Caco-2 (cell line): ENCODE measurements around the gene SLC35G6. TPM values are rescaled to one million over a fixed set of nuclear protein-coding genes. Genes with fewer than 3 reads are reported as not detected.

Experiments used
- BruUV-seq: library from RNA; stranded (reverse); fragments of 400-500 nt; replicated peaks from 2 replicates; lab custom pipeline; 2021; lab: Mats Ljungman, UMichigan
- CTCF ChIA-PET: fragments of 300-600 bp; sonication (Branson Sonifier 250); formaldehyde crosslinking; loops from one replicate; lab custom pipeline; 2022; ENCODE audit warnings: antibody characterized with exemption; lab: Charles Lee
- POLR2A ChIA-PET: fragments of 300-600 bp; sonication (Branson Sonifier 250); formaldehyde crosslinking; loops from one replicate; lab custom pipeline; 2022; ENCODE audit warnings: antibody characterized with exemption; lab: Charles Lee
- DNase-seq, 2 experiments: peaks; one replicate each; pipeline versions ENCODE4 v3.0.0 to v3.0.0-alpha.2; 2020 to 2022
- H3K27me3 ChIP-seq: replicated peaks from 2 replicates; pipeline ENCODE4 v1.6.0; 2011; ENCODE audit warnings: low read length; ENCODE audit not compliant: control insufficient read depth, insufficient read depth
- H3K36me3 ChIP-seq: 2 replicates; pipeline ENCODE4 v1.5.1; 2011; ENCODE audit warnings: low read length; ENCODE audit not compliant: control insufficient read depth, insufficient read depth
- H3K4me1 ChIP-seq: fragments of 250-450 bp; sonication (Bioruptor Pico); 2 replicates; pipeline ENCODE4 v1.5.1; 2020; ENCODE audit warnings: mild to moderate bottlenecking
- H3K4me3 ChIP-seq: 2 replicates; pipeline ENCODE4 v1.5.1; 2011; ENCODE audit warnings: low read depth, mild to moderate bottlenecking, control low read depth, low read length
- H3K9me3 ChIP-seq: fragments of 250-450 bp; sonication (Bioruptor Pico); 2 replicates; pipeline ENCODE4 v1.5.1; 2020; ENCODE audit warnings: mild to moderate bottlenecking, moderate library complexity
- H3K27ac Mint-ChIP-seq: one replicate; pipeline ENCODE4 v1.8.0; 2022; ENCODE audit warnings: mixed read lengths; ENCODE audit not compliant: unreplicated experiment
- H3K27me3 Mint-ChIP-seq: one replicate; pipeline ENCODE4 v1.8.0; 2022; ENCODE audit warnings: mixed read lengths; ENCODE audit not compliant: insufficient read depth, unreplicated experiment
- H3K36me3 Mint-ChIP-seq: one replicate; pipeline ENCODE4 v1.8.0; 2022; ENCODE audit warnings: mild to moderate bottlenecking, mixed read lengths; ENCODE audit not compliant: insufficient read depth, unreplicated experiment
- H3K4me1 Mint-ChIP-seq: one replicate; pipeline ENCODE4 v1.8.0; 2022; ENCODE audit warnings: low read depth, mixed read lengths; ENCODE audit not compliant: unreplicated experiment
- H3K4me3 Mint-ChIP-seq: one replicate; pipeline ENCODE4 v1.8.0; 2022; ENCODE audit warnings: mild to moderate bottlenecking, moderate library complexity, mixed read lengths; ENCODE audit not compliant: unreplicated experiment
- H3K9me3 Mint-ChIP-seq: one replicate; pipeline ENCODE4 v1.8.0; 2022; ENCODE audit warnings: mixed read lengths; ENCODE audit not compliant: unreplicated experiment
- intact Hi-C: fragments of 100-400 bp; cut with micrococcal nuclease; formaldehyde crosslinking; loops from one replicate; pipeline ENCODE4 v1.10.0; 2022; ENCODE audit not compliant: unreplicated experiment
- total RNA-seq: library from RNA; stranded (reverse); gene quantifications from 2 replicates; pipeline ENCODE4 v1.2.3, GENCODE V29; 2022
- TF ChIP-seq, protein P1 (sequence below), 2 experiments: fragments of 200-600 bp in 1 of 2; IDR thresholded peaks; 1 replicate in 1 of 2; 2 replicates in 1 of 2; pipeline versions ENCODE4 v1.5.1 to v1.8.0; 2011 to 2022; ENCODE audit warnings: antibody characterized with exemption in 1 of 2, control low read depth in 1 of 2, inconsistent platforms in 1 of 2, low read depth in 1 of 2, low read length in 1 of 2, mild to moderate bottlenecking in 1 of 2, moderate library complexity in 1 of 2; ENCODE audit not compliant: insufficient read depth in 1 of 2, severe bottlenecking in 1 of 2, unreplicated experiment in 1 of 2

Gene SLC35G6
- total RNA-seq, 1 experiment from 2014 or later = not detected

- Histone ChIP-seq H3K9me3 (no peaks in the 10 kb centered on the region), H3K4me1 (no peaks in the 10 kb centered on the region), H3K27me3 (no peaks in the 10 kb centered on the region), H3K4me3 (no peak overlapping the region), H3K36me3 (no peaks in the 10 kb centered on the region)
- TF ChIP-seq, protein P1, sequence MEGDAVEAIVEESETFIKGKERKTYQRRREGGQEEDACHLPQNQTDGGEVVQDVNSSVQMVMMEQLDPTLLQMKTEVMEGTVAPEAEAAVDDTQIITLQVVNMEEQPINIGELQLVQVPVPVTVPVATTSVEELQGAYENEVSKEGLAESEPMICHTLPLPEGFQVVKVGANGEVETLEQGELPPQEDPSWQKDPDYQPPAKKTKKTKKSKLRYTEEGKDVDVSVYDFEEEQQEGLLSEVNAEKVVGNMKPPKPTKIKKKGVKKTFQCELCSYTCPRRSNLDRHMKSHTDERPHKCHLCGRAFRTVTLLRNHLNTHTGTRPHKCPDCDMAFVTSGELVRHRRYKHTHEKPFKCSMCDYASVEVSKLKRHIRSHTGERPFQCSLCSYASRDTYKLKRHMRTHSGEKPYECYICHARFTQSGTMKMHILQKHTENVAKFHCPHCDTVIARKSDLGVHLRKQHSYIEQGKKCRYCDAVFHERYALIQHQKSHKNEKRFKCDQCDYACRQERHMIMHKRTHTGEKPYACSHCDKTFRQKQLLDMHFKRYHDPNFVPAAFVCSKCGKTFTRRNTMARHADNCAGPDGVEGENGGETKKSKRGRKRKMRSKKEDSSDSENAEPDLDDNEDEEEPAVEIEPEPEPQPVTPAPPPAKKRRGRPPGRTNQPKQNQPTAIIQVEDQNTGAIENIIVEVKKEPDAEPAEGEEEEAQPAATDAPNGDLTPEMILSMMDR (IDR thresholded peaks at IDR 0.05; ENCODE audit: insufficient read depth in 1 of 2, low read depth in 1 of 2, low read length in 1 of 2, severe bottlenecking in 1 of 2, unreplicated experiment in 1 of 2) = no peak
- H3K27me3 Mint-ChIP-seq = no peaks in the 10 kb centered on the region
- ChIA-PET CTCF (no interaction called here), POLR2A (interaction anchor here (0.7 kb wide), 1 partner anchor 131 kb away, joined by 4 read pairs; no protein-coding TSS in a partner anchor)
- H3K27ac Mint-ChIP-seq = no peak overlapping the region
- intact Hi-C loops = no loop called here
- H3K4me1 Mint-ChIP-seq = no peaks in the 10 kb centered on the region
- H3K4me3 Mint-ChIP-seq = no peak overlapping the region
- DNase-seq = no peak
- no peaks in the 10 kb centered on the region for H3K9me3 Mint-ChIP-seq
- BruUV-seq = no TSS peak
- peaks cover 58% of the 10 kb centered on the region for H3K36me3 Mint-ChIP-seq
Observed at GRCh38 chr17:7511108-7511507, 29.9 kb downstream of the SLC35G6 start.

- H3K36me3 ChIP-seq = no peaks in the 10 kb centered on the region
- POLR2A ChIA-PET = no interaction called here
- Mint-ChIP-seq H3K4me1 (no peaks in the 10 kb centered on the region), H3K4me3 (no peak overlapping the region), H3K36me3 (peaks cover 48% of the 10 kb centered on the region), H3K27me3 (no peaks in the 10 kb centered on the region), H3K9me3 (no peaks in the 10 kb centered on the region), H3K27ac (no peak overlapping the region)
- H3K4me3 ChIP-seq = no peak overlapping the region
- no peak for DNase-seq
- H3K9me3 ChIP-seq = no peaks in the 10 kb centered on the region
- intact Hi-C loops = no loop called here
- CTCF ChIA-PET = no interaction called here
- TF ChIP-seq, protein P1 (IDR thresholded peaks at IDR 0.05; ENCODE audit: insufficient read depth in 1 of 2, low read depth in 1 of 2, low read length in 1 of 2, severe bottlenecking in 1 of 2, unreplicated experiment in 1 of 2) = no peak
- no TSS peak for BruUV-seq
- no peaks in the 10 kb centered on the region for H3K27me3 ChIP-seq
- no peaks in the 10 kb centered on the region for H3K4me1 ChIP-seq
Observed at GRCh38 chr17:7512105-7512504, 30.9 kb downstream of the SLC35G6 start.

- CTCF ChIA-PET = interaction anchor here (0.9 kb wide), 1 partner anchor 48 kb away, joined by 3 read pairs; no protein-coding TSS in a partner anchor
- intact Hi-C loops = no loop called here
- no peak overlapping the region for H3K4me3 Mint-ChIP-seq
- POLR2A ChIA-PET = no interaction called here
- no peak overlapping the region for H3K27ac Mint-ChIP-seq
- H3K36me3 ChIP-seq = no peaks in the 10 kb centered on the region
- no peaks in the 10 kb centered on the region for H3K4me1 ChIP-seq
- TF ChIP-seq, protein P1 (IDR thresholded peaks at IDR 0.05; ENCODE audit: insufficient read depth in 1 of 2, low read depth in 1 of 2, low read length in 1 of 2, severe bottlenecking in 1 of 2, unreplicated experiment in 1 of 2) = no peak
- peaks cover 40% of the 10 kb centered on the region for H3K36me3 Mint-ChIP-seq
- no peaks in the 10 kb centered on the region for H3K27me3 ChIP-seq
- H3K9me3 ChIP-seq = no peaks in the 10 kb centered on the region
- no peaks in the 10 kb centered on the region for H3K9me3 Mint-ChIP-seq
- no peaks in the 10 kb centered on the region for H3K4me1 Mint-ChIP-seq
- H3K27me3 Mint-ChIP-seq = no peaks in the 10 kb centered on the region
- BruUV-seq = no TSS peak
- DNase-seq = no peak
- H3K4me3 ChIP-seq = no peak overlapping the region
Observed at GRCh38 chr17:7512824-7513540, 31.7 kb downstream of the SLC35G6 start.
